GM18499 (cell line): ENCODE data around the gene NUP93.

Source experiments
- ATAC-seq: cut with Tn5 transposase; IDR thresholded peaks from one replicate; pipeline ENCODE4 v1.9.1; 2021; ENCODE audit warnings: moderate number of reproducible peaks; ENCODE audit not compliant: insufficient read depth, unreplicated experiment

The NUP93 gene

DNA sequence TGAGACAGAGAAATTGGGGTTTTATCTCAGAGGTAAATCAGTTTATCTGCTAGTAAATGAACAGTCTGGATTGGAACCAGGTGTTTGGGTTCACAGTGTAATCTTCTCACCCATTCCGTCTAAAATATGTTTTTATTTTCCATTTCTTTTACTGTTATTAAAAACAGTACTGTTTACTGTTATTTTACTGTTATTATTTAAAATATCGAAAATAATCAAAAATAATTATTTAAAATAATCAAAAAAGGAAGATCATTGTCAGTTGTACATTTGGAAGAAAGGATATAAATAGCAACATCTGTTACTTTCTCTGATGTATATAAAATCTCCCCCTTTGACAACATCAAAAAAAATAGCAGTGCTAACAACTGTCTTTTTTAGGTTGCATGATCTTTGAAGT lies 11.5 kb downstream of the NUP93 start:
- ATAC-seq: no peak

GRCh38 chr16:56742030-56742984 lies 12.4 kb downstream of the NUP93 start:
- no peak for ATAC-seq

DNA sequence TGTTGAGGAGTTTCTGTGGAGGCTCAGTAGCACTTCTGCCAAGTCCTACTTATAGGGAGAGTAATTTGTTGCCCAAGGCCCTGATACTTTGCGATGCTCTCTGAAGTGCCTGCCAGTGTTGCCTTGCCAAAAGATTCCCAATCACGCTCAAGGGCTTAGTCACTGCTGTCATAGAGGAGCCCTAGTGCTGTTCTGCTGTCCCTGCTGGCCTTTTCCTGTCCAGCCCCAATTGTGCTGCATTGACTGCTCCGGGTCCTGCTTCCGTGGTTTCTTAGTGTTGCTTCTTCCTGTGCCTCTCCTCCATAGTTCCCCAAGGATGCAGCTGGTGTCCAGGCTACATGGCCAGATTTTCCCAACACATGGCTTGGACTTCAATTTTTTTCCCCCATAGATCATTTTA lies 13.9 kb downstream of the NUP93 start:
- ATAC-seq: no peak

- ATAC-seq: no peak
These were observed 15.2 kb downstream of the NUP93 start for GRCh38 chr16:56744996-56745640.

DNA sequence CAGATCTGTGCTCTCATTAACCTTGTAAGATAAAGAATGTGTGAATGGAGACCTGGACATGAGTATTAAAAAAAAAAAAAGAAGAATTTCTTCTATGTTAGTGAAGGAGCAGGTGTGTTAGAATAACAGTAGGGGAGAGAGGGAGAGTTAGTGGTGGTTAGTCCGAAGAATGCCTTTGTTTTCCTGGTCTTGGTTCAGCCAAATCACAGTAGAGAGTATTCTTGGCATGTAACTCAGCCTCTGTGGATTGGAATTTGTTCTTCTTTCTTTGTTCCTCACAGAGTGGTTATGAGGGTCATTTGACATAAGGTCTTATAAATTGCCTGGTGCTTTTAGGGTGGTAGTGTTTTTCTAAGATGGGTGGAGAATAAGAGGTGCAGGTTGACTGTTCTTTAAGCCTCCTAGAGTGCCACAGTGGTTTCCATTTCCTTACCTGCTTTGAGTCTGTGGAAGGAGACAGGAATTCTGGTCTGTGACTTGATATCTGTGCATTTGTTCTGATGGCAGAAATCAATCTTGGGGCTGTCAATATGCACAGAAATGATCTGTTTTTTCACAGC lies 17.6 kb downstream of the NUP93 start:
- ATAC-seq: no peak

DNA sequence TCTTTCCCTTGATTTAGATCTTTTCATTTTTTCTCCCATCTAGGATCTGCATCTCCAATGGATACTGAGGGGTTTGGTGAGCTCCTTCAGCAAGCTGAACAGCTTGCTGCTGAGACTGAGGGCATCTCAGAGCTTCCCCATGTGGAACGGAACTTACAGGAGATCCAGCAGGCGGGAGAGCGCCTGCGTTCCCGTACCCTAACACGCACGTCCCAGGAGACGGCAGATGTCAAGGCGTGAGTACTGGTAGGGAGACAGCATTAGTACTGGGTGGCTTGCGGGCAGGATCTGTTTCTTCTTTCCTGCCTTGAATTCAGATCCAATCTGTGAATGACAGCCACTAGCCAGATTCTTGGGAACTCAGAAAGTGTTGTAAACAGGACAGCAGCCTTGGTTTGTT lies 18.3 kb downstream of the NUP93 start:
- no peak for ATAC-seq

GRCh38 chr16:56748826-56749225 lies 18.9 kb downstream of the NUP93 start:
- no peak for ATAC-seq

- ATAC-seq: no peak
These were observed 20.0 kb downstream of the NUP93 start for GRCh38 chr16:56749672-56750491.

DNA sequence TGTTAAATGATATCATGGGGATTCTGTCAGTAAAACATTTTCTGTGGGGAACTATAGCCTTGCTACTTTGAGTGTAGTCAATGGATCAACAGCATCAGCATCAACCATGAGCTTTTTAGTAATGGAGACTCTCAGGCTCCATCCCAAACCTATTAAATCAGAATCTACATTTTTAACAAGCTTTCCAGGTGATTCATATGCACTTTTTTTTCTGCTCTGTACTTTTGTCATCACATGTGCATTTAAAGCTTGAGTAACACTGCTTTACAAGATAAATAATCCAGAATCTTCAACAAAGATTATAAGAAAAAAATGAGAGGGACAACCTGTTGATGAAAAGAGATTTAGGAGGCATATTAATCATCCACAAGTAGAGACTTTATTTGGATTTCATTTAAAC lies 23.5 kb downstream of the NUP93 start:
- no peak for ATAC-seq

GRCh38 chr16:56755038-56755437 lies 25.1 kb downstream of the NUP93 start:
- ATAC-seq: no peak

- no peak for ATAC-seq
These were observed 28.5 kb downstream of the NUP93 start for GRCh38 chr16:56758432-56758831.

GRCh38 chr16:56758930-56759329 lies 29.0 kb downstream of the NUP93 start:
- no peak for ATAC-seq

DNA sequence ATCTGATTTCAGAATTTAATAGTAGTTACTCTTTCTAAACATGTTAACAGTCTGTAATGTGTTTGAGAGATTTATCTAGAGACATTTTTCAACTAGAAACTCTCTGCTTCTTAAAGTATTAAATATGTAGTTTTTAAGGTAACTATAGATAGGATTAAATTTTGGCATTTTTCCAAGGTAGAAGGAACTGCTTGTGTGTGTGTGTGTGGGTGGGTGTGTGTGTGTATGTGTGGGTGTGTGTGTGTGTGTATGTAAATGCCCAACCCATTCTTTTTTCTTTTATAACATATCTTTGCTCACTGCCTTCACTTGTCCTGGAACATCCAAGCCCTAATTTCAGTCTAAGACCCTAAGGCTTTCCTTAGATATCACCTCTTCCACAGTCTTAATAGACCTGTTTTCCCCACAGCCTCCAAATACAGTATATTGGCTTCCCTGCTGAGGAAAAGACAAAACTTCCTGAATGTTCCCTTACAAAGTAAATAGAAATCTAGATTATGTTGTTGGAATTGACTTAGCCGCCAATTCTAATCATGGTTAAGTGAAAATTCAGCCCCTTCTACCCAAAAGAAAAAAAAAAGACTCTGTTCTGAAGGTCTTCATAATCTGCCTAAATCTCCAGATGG lies 33.5 kb downstream of the NUP93 start:
- ATAC-seq: no peak

DNA sequence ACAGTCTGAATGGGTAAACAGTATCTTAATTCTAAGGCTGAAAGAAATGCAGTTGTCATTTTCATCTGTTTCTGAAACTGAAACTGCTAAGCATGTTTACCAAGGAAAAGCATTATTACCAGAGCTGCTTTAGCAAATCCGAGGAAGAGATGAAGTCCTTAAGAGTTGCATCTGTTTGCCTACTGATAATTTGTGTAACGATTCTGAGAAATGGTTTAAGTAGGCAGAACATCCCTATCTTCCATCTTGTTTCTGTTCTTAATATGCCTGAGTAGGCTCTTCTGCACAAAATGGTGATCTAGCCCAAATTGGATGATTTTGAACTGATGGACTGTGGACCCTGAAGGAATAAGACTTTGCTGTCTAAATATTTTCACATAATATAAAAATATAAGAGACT lies 34.9 kb downstream of the NUP93 start:
- no peak for ATAC-seq

- no peak for ATAC-seq
These were observed 36.0 kb downstream of the NUP93 start for GRCh38 chr16:56765949-56766348.

GRCh38 chr16:56767024-56767423 lies 37.1 kb downstream of the NUP93 start:
- no peak for ATAC-seq

- no peak for ATAC-seq
These were observed 39.7 kb downstream of the NUP93 start for GRCh38 chr16:56769677-56770076.

- ATAC-seq: no peak
These were observed 41.8 kb downstream of the NUP93 start for GRCh38 chr16:56771558-56772279.

DNA sequence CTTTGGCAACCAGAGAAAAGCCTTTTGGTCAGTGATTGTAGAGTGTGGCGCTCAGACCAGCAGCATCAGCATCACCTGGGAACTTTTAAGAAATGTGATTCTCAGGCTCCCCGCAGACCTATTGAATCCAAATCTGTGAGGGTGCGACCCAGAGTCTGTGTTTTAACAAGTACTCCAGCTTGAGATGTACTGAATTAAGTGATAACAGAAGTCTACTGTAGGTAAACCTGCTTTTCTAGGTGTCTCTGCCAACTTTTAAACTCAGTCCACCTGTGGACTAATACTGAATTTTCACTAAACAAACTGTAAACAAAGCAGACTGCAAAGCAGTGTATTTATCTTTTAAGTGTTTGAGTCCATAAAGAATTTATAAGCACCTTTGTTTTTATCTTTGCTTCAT lies 43.6 kb downstream of the NUP93 start:
- ATAC-seq: no peak
